Activated naive CD8-positive, alpha-beta T cell treated with anti-CD3 and anti-CD28 coated beads, Interleukin-2, amount 50 U/mL, for 24 hours (primary cell): ENCODE data around the gene KCNF1.

Experiments
- ATAC-seq: fragments of 150-1000 bp; cut with Tn5 transposase; one replicate; pipeline ENCODE4 v1.10.0; 2021
- DNase-seq: peaks from one replicate; pipeline ENCODE4 v3.0.0; 2021
- H3K27ac Mint-ChIP-seq: one replicate; pipeline ENCODE4 v1.8.0; 2021; ENCODE audit warnings: mild to moderate bottlenecking, mixed read lengths
- H3K27me3 Mint-ChIP-seq: one replicate; pipeline ENCODE4 v1.8.0; 2021; ENCODE audit warnings: mixed read lengths
- H3K36me3 Mint-ChIP-seq: one replicate; pipeline ENCODE4 v1.8.0; 2021; ENCODE audit warnings: low read depth, mixed read lengths
- H3K4me1 Mint-ChIP-seq: one replicate; pipeline ENCODE4 v1.8.0; 2021; ENCODE audit warnings: mixed read lengths
- H3K4me3 Mint-ChIP-seq: one replicate; pipeline ENCODE4 v1.8.0; 2021; ENCODE audit warnings: mild to moderate bottlenecking, moderate library complexity, mixed read lengths
- H3K9me3 Mint-ChIP-seq: one replicate; pipeline ENCODE4 v1.8.0; 2021; ENCODE audit warnings: mixed read lengths

KCNF1 gene

GRCh38 chr2:10905006-10905861, 6.5 kb upstream of the KCNF1 start:
- ATAC-seq, result no peak
- no peak overlapping the region for H3K4me3 Mint-ChIP-seq

GRCh38 chr2:10905862-10906143, 5.9 kb upstream of the KCNF1 start:
- peaks cover 13% of the 10 kb centered on the region for H3K27me3 Mint-ChIP-seq
- H3K9me3 Mint-ChIP-seq, result no peaks in the 10 kb centered on the region
- H3K4me3 Mint-ChIP-seq, result no peak overlapping the region
- no peaks in the 10 kb centered on the region for H3K36me3 Mint-ChIP-seq
- no peak overlapping the region for H3K27ac Mint-ChIP-seq
- no peaks in the 10 kb centered on the region for H3K4me1 Mint-ChIP-seq
- peak; percentile 33 for ATAC-seq
- DNase-seq, result no peak

More at GRCh38 chr2:10905006-10905861, 6.5 kb upstream of the KCNF1 start:
- Mint-ChIP-seq H3K36me3 (no peaks in the 10 kb centered on the region), H3K27me3 (peaks cover 11% of the 10 kb centered on the region), H3K9me3 (no peaks in the 10 kb centered on the region), H3K4me1 (no peaks in the 10 kb centered on the region), H3K27ac (no peak overlapping the region)
- DNase-seq, result no peak

- Mint-ChIP-seq H3K36me3 (no peaks in the 10 kb centered on the region), H3K27ac (no peak overlapping the region), H3K4me3 (no peak overlapping the region), H3K4me1 (no peaks in the 10 kb centered on the region), H3K27me3 (peaks cover 21% of the 10 kb centered on the region), H3K9me3 (no peaks in the 10 kb centered on the region)
- DNase-seq, result no peak
- no peak for ATAC-seq
Observed at GRCh38 chr2:10906926-10907625, 4.7 kb upstream of the KCNF1 start.

- Mint-ChIP-seq H3K9me3 (no peaks in the 10 kb centered on the region), H3K36me3 (no peaks in the 10 kb centered on the region), H3K27ac (no peak overlapping the region), H3K4me3 (no peak overlapping the region), H3K27me3 (peaks cover 30% of the 10 kb centered on the region), H3K4me1 (peaks cover 2% of the 10 kb centered on the region)
- ATAC-seq (no peak), DNase-seq (no peak)
Observed at GRCh38 chr2:10908195-10908594, 3.5 kb upstream of the KCNF1 start.

- Mint-ChIP-seq H3K36me3 (no peaks in the 10 kb centered on the region), H3K4me1 (peaks cover 2% of the 10 kb centered on the region), H3K4me3 (no peak overlapping the region), H3K9me3 (no peaks in the 10 kb centered on the region), H3K27ac (no peak overlapping the region), H3K27me3 (peaks cover 33% of the 10 kb centered on the region)
- DNase-seq (peak; percentile 18), ATAC-seq (no peak)
Observed at GRCh38 chr2:10909050-10909995, 2.4 kb upstream of the KCNF1 start.

GRCh38 chr2:10909996-10910341, 1.8 kb upstream of the KCNF1 start:
- Mint-ChIP-seq H3K36me3 (no peaks in the 10 kb centered on the region), H3K4me3 (no peak overlapping the region), H3K9me3 (no peaks in the 10 kb centered on the region), H3K27ac (no peak overlapping the region), H3K4me1 (peaks cover 2% of the 10 kb centered on the region), H3K27me3 (peaks cover 38% of the 10 kb centered on the region)
- no peak for DNase-seq
- no peak for ATAC-seq

GRCh38 chr2:10910625-10911024, 1.1 kb upstream of the KCNF1 start:
- no peaks in the 10 kb centered on the region for H3K36me3 Mint-ChIP-seq
- H3K9me3 Mint-ChIP-seq, result no peaks in the 10 kb centered on the region
- no peak overlapping the region for H3K27ac Mint-ChIP-seq
- H3K4me3 Mint-ChIP-seq, result no peak overlapping the region
- peaks cover 38% of the 10 kb centered on the region for H3K27me3 Mint-ChIP-seq
- peaks cover 2% of the 10 kb centered on the region for H3K4me1 Mint-ChIP-seq
- DNase-seq (no peak), ATAC-seq (no peak)

- Mint-ChIP-seq H3K36me3 (no peaks in the 10 kb centered on the region), H3K27me3 (peaks cover 38% of the 10 kb centered on the region), H3K4me1 (peaks cover 2% of the 10 kb centered on the region), H3K4me3 (no peak overlapping the region), H3K9me3 (no peaks in the 10 kb centered on the region), H3K27ac (no peak overlapping the region)
- DNase-seq (no peak), ATAC-seq (no peak)
Observed at GRCh38 chr2:10912076-10912731, 470 bp downstream of the KCNF1 start.

- H3K9me3 Mint-ChIP-seq, result no peaks in the 10 kb centered on the region
- H3K36me3 Mint-ChIP-seq, result no peaks in the 10 kb centered on the region
- H3K27ac Mint-ChIP-seq, result no peak overlapping the region
- DNase-seq, result no peak
- H3K4me3 Mint-ChIP-seq, result no peak overlapping the region
- peaks cover 38% of the 10 kb centered on the region for H3K27me3 Mint-ChIP-seq
- no peak for ATAC-seq
- peaks cover 2% of the 10 kb centered on the region for H3K4me1 Mint-ChIP-seq
Observed at GRCh38 chr2:10912796-10913455, 1.2 kb downstream of the KCNF1 start.

- Mint-ChIP-seq H3K27me3 (peaks cover 38% of the 10 kb centered on the region), H3K4me1 (peaks cover 2% of the 10 kb centered on the region), H3K9me3 (no peaks in the 10 kb centered on the region)
Observed at GRCh38 chr2:10913501-10914271, 2.0 kb downstream of the KCNF1 start.

GRCh38 chr2:10914272-10914693, 2.5 kb downstream of the KCNF1 start:
- Mint-ChIP-seq H3K9me3 (no peaks in the 10 kb centered on the region), H3K27me3 (peaks cover 39% of the 10 kb centered on the region), H3K4me1 (peaks cover 2% of the 10 kb centered on the region), H3K27ac (no peak overlapping the region), H3K4me3 (no peak overlapping the region), H3K36me3 (no peaks in the 10 kb centered on the region)
- ATAC-seq (no peak), DNase-seq (no peak)

More at GRCh38 chr2:10913501-10914271, 2.0 kb downstream of the KCNF1 start:
- no peak for ATAC-seq
- no peak overlapping the region for H3K4me3 Mint-ChIP-seq
- no peak for DNase-seq
- H3K27ac Mint-ChIP-seq, result no peak overlapping the region
- H3K36me3 Mint-ChIP-seq, result no peaks in the 10 kb centered on the region

GRCh38 chr2:10915236-10915635, 3.5 kb downstream of the KCNF1 start:
- Mint-ChIP-seq H3K27ac (no peak overlapping the region), H3K9me3 (no peaks in the 10 kb centered on the region), H3K4me1 (peaks cover 2% of the 10 kb centered on the region), H3K4me3 (no peak overlapping the region), H3K36me3 (no peaks in the 10 kb centered on the region), H3K27me3 (peaks cover 33% of the 10 kb centered on the region)
- DNase-seq (no peak), ATAC-seq (no peak)

- ATAC-seq, result no peak
- Mint-ChIP-seq H3K4me1 (peaks cover 2% of the 10 kb centered on the region), H3K27me3 (peaks cover 29% of the 10 kb centered on the region), H3K27ac (no peak overlapping the region), H3K9me3 (no peaks in the 10 kb centered on the region), H3K4me3 (no peak overlapping the region), H3K36me3 (no peaks in the 10 kb centered on the region)
- no peak for DNase-seq
Observed at GRCh38 chr2:10915731-10916276, 4.1 kb downstream of the KCNF1 start.
